ENCODE measurements around the gene FBXO34.

Gene FBXO34

DNA sequence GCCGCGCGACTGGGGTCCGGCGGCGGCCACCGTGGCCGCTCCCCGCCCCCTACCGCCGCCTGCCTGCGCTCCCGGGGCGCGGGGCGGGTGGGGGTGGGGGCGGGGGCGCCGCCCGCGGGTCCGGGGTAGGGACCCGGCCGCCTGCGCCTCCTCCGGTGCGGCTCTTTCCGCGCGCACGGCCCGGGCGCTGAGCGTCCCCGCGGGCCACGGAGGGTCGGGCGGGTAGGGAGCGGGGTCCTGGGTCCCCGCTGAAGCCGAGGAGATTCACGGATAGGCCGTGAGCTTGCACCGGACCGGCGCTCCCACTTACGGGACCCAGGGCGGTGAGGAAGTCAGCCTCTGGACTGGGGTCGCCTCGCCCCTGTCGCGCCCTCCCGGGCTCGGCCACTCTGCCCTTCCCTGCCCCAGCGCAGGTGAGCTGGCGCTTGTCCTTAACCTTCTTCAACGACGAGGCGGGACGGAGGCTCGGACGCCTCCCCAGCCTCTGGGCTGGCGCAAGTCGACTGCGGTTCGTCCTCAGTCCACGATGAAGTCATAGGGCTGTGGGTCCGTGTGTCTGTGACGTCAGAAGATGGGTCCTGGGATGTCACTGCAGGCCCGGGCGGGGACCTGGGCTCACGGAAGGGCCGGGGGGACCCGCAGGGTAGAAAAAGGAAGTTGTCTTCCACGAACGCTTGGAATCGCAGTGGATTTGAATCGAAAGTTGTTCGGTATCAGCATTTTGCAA, 514 bp downstream of the FBXO34 start:
- DNase-seq (ENCODE audit: low read depth in 2 of 2) = peak; percentile 38 to 46

DNA sequence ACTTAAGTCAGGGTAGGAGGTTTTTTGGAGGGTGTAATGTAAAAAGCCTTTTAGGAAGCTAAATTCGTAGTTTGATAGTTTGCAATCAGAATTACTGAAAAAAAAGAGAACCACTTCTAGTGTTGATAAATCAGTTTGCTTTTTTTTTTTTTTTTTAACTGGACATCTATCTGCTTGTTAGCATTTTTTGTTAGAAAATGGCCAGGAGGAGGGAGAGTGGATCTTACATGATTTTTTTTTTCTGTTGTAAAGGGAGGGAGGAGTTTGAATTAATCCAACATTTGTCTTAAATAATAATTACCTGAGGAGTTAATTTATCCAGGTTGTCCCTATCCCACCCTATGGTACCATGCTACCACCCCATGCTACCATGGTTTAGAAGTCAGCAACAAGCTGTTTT, 1.2 kb downstream of the FBXO34 start:
- DNase-seq (ENCODE audit: low read depth in 2 of 2) = no peak

DNA sequence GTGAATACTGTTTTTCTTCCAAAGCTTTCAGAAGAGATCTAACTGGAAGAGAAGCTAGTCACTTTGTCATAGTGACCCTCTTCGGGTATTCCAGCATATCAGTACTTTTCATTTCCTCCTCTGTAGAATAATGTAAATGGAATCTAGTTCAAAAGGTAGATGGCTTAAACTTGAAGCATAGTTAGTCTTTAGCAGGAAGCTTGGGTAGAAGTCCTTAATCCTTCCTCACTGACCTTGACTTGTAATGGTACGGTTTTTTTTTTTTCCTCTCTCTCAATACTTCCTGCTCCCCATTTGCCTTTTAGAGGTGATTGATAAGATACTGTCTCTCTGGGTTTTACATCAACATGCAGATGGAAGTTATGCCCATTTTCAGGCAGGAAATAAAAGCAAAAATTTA, 1.7 kb downstream of the FBXO34 start:
- DNase-seq (ENCODE audit: low read depth in 2 of 2) = no peak

DNA sequence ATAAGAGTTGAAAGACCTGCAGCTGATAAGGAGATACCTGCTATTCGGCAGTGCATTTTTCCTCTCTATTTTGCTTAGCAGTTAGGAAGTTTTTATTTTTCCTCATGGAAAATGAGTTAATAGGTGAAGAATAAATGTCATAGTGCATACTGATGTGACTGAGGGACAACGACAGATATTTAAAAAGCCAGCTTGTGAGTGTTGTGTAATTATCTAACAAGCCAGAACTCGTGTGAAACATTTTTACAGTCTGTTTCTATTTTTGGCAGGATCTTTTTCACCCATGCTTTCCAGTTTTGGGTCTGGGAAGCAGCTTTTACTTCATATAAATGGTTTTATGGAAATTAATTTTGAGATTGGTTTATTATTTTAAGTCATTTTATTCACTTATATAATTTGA, 2.9 kb downstream of the FBXO34 start:
- no peak for DNase-seq (ENCODE audit: low read depth in 2 of 2)

DNA sequence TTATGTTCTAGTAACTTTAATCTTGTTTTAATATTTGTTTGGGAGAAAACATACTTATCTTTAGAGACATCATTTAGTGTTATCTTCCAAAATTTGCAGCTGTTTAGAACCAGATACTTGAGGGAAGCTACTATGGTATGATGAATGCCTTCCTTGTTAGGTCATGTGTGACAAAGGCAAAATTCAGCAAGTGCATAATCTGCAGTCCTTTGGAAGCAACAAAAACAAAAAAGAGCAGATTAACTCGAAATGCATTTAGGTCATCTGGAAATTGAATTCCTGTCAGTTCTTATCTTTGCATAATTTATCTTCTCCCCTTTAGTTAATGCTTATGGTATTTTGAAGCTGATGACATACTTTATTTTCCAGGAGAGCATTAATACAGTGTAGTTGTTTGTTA, 3.5 kb downstream of the FBXO34 start:
- DNase-seq (ENCODE audit: low read depth in 2 of 2) = no peak

DNA sequence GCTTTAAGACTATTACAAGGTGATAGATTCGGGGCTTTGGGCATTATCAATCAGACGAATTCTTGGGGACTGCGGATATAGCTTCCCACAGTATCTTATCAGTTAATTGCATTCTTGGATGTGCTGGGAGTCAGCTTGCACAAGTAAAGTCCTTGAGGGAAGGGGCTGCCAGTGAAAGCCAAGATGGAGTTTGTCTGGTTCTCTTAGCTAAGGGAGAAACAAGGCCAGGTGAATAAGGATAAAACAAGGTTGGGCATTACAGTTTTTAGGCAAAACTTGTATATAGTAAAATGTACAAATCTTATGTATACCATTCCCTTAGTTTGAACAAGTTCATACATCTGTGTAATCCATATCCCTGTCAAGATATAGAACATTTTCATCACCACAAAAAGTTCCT, 5.5 kb downstream of the FBXO34 start:
- DNase-seq (ENCODE audit: low read depth in 2 of 2) = no peak

DNA sequence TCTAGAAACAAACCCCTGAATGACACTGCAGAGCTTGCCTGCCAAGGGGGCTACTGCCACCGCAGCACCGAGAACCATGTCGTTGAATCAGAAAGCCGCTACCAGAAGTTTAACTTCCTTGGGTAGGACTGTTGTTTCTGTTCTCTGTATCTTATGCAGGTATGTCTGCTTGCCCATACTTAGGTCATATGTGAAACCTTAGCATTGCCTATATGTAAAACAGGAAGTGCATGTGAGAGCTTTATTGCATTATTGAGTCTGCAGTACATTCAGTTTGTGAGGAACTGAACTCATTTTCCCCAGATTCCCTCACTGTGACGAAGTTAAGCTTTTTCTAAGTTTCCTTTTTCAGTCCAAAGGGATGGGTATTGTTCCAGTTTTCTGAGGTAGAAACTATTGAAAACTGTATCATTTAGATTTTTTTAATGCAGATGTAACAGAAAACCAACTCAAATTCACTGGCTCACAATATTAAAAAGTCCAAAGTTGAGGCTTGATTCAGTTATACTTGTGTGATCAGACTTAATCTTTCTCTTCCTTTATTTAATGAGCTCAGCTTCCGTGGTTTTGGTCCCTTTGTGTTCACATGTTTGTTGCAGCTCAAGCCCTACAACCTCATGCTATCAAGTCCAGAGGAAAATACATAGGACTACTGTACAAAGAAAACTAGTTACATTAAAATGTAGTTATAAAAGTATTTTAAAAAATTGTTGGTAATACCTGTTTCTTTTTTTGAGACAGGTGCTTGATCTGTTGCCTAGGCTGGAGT, 6.9 kb downstream of the FBXO34 start:
- no peak for DNase-seq (ENCODE audit: low read depth in 2 of 2)

DNA sequence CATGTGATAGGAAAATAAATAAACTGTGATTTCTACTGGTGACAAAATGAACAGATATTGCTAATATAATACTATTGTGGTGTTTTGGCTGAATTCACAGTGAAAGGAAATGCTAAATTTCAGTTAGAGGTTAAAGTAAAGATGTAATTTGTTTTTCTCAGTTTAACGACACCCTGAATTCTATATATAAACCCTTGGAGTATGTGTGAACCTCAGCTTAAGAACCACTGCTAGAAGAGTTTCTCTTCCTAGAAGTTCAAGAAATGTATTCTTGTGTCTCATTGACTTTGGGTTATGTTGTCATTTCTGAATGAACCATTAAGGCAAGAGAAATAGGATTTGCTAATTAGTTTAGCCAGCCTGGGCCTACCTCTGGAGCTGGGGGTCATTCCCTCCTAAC, 8.2 kb downstream of the FBXO34 start:
- DNase-seq (ENCODE audit: low read depth in 2 of 2) = no peak

DNA sequence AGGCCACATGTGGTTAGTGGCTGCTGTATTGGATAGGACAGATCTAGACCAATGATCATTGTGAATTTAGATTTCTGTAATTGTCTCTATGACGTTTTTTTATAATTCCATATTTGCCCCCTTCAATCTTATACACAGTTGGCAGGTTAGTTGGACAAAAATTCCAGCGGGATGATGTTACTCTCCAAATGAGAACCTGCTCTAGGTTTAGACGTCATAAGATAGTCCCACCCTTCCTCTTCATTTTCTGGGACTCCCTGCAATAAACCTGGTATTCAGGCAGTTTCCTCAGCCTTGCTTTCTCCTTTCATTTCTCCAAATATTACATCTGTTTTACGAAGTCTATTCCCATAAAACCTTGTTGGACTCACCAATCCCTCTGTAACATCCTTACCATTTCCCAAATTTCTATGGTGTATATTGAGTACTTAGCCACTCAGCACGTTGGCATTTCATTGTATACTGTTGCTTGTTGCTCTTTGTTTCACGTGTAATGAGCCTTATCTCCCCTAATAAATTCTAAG, 10.2 kb downstream of the FBXO34 start:
- DNase-seq (ENCODE audit: low read depth in 2 of 2) = no peak

DNA sequence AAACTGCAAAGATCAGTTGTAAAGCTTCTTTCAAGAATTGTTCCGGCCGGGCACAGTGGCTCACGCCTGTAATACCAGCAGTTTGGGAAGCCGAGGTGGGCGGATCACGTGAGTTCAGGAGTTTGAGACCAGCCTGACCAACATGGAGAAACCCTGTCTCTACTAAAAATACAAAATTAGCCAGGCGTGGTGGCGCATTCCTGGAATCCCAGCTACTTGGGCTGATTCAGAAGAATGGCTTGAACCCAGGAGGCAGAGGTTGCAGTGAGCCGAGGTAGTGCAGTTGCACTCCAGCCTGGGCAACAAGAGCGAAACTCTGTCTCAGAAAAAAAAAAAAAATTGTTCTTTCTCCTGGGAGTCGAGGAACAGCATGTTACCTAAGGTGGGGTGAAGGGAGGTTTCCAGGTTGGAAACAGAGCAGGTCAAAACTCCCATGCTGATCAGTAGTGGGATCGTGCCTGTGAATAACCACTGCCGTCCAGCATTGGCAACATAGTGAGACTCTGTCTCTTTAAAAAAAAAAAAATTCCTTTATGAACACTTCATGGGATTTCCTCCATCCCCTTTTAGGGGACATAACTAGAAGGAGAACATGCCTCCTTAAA, 13.9 kb downstream of the FBXO34 start:
- no peak for DNase-seq (ENCODE audit: low read depth in 2 of 2)

DNA sequence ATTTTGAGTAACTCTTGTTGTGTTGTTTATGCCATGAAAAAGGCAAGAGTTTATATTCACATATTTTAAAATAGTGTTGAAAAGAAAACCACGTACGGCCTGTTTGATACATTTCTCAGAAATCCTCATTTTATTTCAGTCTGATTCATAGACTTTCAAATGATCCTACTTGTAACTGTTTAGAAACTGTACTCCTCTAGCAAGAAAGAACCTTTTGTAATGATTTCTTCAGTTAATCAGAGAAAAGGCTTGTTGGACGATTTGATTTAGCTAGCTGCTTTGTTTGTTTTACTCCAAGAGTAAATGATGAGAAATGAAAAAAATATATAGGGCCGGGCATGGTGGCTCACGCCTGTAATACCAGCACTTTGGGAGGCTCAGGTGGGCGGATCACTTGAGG, 17.2 kb downstream of the FBXO34 start:
- no peak for DNase-seq (ENCODE audit: low read depth in 2 of 2)

DNA sequence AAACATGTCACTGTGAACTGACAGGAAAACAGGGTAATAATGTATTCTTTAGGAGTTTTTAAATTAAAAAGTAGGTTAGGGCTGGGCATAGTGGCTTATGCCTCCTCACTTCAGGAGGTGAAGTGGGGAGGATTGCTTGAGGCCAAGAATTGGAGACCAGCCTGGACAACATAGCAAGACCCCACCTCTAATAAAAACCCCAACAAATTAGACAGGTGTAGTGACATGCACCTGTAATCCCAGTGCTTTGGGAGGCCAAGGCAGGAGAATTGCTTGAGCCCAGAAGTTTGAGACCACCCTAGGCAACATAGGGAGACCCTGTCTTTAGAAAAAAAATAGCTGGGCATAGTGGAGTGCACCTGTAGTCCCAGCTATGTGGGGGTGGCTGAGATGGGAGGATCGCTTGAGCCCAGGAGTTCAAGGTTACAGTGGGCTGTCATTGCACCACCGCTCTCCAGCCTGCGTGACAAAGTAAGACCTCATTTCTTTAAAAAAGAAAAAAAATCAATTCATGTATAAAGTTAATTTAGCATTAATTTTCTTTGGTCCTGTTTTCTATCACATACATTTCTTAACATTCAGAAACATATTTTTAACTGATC, 20.4 kb downstream of the FBXO34 start:
- DNase-seq (ENCODE audit: low read depth in 2 of 2) = no peak

DNA sequence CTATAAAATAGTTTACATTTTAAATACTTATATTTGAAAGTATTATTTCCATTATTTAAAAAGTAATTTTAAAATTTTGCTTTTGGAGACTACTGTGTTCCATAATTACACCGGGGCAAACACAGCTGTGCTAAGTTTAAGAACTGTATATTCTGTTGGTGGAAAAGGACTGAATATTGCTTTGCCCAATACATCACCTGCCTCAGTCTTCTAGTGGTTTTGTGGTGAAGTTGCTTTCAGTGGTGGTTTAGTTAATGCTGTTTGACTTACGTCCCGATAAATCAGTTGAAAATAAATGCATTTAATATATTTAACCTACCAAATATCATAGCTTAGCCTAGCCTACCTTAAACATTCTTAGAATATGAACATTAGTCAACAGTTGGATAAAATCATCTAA, 23.4 kb downstream of the FBXO34 start:
- no peak for DNase-seq (ENCODE audit: low read depth in 2 of 2)

DNA sequence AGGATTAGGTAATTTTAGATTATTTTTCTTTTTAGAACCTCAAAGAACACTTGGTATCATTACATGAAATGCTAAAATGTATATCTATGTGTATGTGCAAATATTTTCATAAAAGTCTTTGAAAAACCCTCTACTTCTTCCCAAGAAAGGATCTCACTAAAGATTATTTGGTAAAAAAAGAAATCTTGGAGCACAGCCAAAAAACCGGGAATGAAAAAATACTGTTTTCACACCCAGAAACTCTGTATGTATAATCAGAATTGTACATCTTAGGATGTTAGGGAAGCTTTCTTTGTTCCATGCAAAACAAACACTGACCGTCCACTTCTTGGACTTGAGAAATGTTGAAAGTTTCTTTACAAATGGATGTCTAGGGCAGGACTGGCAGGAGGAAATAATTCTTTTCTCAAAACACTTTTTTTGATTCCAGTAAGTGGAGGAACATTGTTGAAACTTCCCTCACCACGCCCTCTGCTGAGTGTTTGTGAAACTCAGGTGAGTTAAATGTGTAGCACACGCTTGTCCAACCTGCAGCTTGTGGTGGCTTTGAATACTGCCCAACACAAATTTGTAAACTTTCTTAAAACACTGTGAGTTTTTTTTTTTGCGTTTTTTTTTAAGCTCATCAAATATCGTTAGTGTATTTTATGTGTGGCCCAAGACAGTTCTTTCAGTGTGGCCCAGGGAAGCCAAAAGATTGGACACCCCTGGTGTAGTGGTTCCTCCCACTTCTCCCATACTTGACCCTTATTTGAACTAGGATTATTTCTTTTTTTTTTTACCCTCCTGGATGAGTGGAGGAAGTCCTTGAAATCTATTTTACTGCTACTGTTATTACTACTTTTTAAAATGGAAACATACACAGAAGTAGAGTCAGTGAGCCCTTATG, 26.6 kb downstream of the FBXO34 start:
- no peak for DNase-seq (ENCODE audit: low read depth in 2 of 2)

DNA sequence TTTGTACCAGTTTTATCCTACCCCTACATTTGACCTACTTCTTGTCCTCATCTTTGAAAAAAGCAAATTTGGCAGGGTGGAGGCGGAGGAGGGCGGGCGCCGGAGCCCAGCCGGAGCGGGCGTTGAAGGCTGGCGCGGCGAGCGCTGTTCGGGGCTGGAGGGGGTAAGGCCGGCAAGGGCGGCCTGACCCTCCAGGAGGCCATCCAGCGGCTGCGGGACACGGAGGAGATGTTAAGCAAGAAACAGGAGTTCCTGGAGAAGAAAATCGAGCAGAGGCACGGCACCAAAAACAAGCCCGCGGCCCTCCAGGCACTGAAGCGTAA, 27.2 kb downstream of the FBXO34 start:
- no peak for DNase-seq (ENCODE audit: low read depth in 2 of 2)

DNA sequence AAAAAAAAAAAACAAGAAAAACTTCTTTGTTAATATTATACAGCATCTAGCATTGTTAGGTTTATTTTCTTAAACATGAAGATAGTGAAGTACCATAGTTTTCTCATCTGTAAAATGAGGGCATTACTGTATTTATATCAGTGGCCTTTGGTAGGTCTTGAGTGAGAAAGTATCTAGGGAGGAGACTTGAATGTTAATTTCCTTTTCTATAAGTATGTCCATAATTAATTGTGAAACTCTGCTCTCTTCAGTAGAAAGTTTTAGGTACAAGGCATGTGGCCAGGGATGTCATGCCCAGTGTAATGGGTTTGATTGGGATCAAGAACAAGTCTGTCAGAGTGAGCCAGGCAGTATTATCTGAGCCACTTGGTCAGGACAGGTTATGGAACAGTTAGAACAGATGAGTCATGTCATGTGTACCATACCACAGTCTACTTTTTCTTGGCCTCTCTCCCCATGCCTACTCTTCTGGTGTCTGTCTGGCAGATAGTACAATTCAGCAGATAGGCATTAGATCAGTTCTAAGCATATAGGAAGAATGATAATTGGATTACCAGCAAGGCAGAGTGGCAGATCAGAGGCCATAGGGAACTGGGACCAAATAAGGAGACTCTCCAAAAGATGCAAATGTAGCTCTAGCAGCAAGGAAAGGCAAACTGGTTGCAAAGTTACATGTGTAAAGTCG, 30.4 kb downstream of the FBXO34 start:
- no peak for DNase-seq (ENCODE audit: low read depth in 2 of 2)

DNA sequence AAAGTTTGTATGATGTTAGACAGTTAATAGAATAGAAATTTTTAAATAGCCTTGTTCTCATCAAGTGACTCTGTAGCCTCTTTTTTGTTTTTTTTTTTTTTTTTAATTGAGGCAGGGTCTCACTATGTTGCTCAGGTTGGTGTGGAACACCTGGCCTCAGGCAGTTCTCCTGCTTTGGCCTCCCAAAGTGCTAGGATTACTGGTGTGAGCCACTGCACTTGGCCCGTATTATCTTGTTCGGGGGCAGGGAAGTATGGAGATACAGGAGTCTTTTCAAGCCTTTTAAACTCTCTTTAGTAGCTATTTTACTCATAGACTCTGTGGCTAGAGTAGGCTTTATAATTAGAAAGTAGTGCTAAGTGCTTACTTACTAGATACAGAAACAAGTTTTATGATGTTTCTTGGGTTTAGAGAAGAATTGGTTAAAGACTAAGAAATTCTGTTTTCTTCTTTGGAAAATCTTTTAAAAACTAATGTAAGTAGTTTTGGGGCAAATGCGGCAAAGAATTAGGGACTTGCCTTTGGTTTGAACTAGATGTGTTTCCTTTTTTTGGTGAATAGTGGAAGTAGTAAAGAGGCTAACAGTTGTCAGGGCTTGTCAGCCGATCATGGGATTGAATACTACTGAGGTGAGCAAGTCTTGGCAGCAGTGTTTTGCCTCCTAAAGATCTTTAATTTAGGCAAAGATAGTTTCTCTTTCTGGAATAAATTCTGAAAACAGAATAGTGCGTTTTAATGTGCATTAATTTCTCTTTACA, 31.3 kb downstream of the FBXO34 start:
- no peak for DNase-seq (ENCODE audit: low read depth in 2 of 2)

DNA sequence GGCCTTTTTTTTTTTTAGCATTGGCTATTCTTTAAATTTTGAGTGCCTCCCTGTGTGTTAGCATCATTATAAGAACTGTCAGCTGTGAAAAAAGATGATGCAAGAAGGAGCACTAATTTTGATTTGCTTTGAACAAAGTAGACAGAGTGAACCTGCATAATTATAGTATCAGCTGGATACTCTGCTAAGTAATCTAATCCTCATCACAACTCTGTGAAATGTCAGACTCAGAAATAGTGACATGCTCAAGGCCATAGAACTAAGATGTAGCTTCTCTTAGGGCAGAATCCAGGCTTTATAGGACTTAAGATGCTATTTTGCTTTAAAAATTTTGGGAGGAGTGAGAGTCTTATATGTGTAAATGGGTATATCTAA, 31.9 kb downstream of the FBXO34 start:
- DNase-seq (ENCODE audit: low read depth in 2 of 2) = no peak

DNA sequence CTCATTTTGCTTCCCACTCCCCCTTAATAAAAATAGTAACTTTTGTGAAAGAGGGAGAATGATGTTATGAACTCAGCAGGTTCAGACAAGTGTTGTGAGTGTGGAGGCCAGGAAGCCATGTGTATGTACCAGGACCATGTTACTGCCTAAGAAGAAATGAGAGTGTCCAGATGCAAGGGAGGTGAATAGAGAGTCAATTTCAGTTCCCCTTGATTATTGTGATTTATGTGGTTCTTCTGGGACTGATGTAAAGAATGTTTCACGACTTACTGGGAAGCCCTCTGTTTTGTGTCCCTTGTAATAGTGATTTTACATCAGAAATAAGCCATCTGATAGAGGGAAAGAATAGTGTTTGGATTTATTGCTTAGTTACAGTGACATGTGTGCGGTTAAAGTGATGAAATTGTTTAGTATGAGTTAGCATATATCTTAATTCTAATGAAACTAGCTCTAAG, 32.5 kb downstream of the FBXO34 start:
- DNase-seq (ENCODE audit: low read depth in 2 of 2) = no peak

DNA sequence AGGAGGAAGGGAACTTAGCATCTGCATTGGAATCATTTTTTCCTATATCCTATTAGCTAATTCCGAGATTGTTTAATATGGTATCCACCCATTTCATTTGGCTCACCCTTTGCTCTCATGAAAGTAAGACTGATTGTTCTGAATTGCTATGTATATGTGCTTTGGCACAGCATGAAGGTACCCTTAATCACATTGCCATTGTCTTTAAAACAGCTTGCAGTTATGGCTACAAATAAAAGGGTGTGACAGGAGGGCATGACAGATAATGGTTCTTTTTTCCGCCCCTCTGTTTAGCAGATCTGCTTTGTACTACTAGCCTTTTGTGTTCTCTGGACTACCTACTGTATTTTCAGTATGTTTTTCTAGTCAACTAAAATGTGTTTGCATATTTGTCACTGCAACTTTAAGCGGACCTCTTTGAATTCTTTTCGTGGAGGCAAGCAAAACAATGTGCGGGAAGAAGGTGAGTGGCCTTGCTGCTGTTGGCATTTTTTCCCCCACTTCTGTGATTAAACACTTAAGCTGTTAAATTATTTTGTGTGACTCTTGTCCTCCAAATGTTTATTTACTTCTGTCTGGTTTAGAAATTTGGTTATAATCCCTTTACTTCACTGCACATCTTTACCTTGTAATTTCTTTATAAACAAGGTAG, 35.8 kb downstream of the FBXO34 start:
- no peak for DNase-seq (ENCODE audit: low read depth in 2 of 2)

All from stimulated activated CD8-positive, alpha-beta memory T cell treated with anti-CD3 and anti-CD28 coated beads, Interleukin-15, amount 100 ng/mL, for 48 hours (primary cell).